Left kidney (tissue), 2 donors: Measurements from ENCODE around the gene SLC22A13. TPM values are rescaled to one million over a fixed set of nuclear protein-coding genes. Genes with fewer than 3 reads are reported as not detected.
"Not testable (repeated sequence)": the region's sequence is repeated elsewhere in the genome, so short reads cannot be mapped to it uniquely, and the experiment has no call there.

Experiments
- DNase-seq: peaks from one replicate; pipeline ENCODE4 v3.0.0-alpha.2; 2013
- polyA plus RNA-seq: library from polyadenylated mRNA; unstranded; fragments of 120-200 nt; gene quantifications from one replicate; pipeline ENCODE4 v1.2.1, GENCODE V29; 2013; ENCODE audit not compliant: insufficient read length

The SLC22A13 gene
- polyA plus RNA-seq, 1 donor = 4.4 TPM

- no peak for DNase-seq
Observed at GRCh38 chr3:38297947-38298711, 32.5 kb downstream of the SLC22A13 start.

- no peak for DNase-seq
Observed at GRCh38 chr3:38306941-38307340, 41.3 kb downstream of the SLC22A13 start.

- no peak for DNase-seq
Observed at GRCh38 chr3:38307599-38307998, 42.0 kb downstream of the SLC22A13 start.

DNA sequence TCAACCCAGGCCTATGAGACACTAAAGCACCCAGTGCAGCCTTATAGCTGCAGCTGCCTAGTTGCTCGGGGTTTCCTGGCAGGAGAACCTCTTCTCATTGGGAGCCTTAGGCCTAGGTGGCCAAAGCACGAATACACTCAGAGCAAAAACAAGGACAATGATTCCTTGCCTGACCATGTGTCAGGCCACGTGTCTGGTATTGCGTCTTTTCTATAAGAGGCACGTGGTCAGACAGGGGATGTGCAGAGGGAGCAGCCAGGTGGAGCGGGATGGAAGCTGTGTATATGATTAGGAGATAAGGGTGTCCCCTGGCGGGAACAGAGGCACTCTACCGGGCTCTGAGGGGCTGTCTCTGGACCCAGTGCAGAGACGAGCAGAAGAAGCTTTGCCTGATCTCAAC lies 42.8 kb downstream of the SLC22A13 start:
- DNase-seq = no peak

DNA sequence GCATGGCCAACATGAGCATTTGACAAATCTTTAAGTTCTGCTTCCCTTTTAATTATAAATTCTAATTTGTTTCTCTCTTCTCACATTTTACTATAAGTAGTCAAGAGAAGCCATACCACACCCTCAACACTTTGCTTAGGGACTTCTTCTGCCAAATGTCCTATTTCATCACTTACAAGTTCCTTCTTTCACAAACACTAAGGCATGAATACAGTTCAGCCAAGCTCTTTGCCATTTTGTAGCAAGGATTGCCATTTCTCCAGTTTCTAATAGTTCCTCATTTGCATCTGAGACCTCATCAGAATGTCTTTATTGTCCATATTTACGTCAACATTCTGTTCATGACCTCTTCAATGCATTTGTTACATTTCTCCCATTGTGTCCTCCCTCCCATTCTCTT lies 45.9 kb downstream of the SLC22A13 start:
- no peak for DNase-seq

DNA sequence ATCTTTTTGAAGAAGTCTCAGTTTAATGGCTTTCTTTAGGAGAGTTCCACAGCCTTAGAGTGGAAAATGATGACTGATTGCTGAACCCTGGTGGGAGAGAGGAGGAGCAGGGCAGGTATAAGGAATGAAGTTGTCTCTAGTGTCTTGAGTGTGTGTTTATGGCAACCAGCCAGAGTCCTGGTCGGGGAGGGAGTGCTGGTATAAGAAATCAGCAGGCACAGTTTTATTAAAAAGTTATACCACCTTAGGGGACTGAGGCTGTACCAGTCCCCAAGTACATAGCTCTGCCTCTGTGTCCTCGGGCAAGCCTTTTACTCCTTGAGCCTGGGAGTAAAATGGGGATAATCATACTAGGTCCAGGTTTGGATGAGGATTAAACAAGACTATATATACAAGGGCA lies 46.3 kb downstream of the SLC22A13 start:
- no peak for DNase-seq

GRCh38 chr3:38312356-38312755 lies 46.7 kb downstream of the SLC22A13 start:
- DNase-seq = no peak

- no peak for DNase-seq
Observed at GRCh38 chr3:38313263-38313662, 47.7 kb downstream of the SLC22A13 start.

- no peak for DNase-seq
Observed at GRCh38 chr3:38313695-38314094, 48.1 kb downstream of the SLC22A13 start.

DNA sequence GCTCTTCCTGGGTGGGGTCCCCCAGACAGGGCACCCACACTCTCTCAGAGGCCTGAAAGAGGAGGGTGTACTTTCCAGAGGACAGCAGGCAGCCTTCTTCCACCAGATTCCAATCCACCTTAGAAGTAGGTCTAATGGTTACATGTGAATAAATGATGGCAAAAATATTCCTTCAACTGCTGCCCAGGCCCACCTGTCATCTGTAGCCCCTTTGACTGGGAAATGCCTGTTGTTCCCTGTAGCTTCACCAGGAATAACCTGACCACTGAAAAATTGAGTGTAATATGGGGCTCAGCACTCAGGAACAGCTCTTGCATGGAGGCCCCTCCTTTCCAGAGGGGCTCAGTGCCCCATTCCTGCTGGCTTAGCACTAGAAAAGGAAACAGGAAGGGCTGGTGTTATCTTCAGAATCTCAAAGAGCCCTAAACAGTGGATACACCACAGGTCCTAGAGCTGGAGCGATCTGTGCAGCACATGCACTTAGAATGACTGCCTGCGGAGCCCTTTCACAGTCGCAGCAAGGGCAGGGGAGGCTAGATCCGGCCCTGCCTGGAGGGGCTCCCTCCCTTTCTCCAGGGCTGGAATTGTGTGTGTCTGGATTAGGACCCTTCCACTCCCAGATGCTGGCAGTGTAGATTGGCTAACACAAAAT lies 48.6 kb downstream of the SLC22A13 start:
- DNase-seq = no peak

- DNase-seq = no peak
Observed at GRCh38 chr3:38314764-38315487, 49.3 kb downstream of the SLC22A13 start.

GRCh38 chr3:38315488-38316230 lies 50.0 kb downstream of the SLC22A13 start:
- no peak for DNase-seq

GRCh38 chr3:38316356-38317191 lies 51.0 kb downstream of the SLC22A13 start:
- DNase-seq = no peak

DNA sequence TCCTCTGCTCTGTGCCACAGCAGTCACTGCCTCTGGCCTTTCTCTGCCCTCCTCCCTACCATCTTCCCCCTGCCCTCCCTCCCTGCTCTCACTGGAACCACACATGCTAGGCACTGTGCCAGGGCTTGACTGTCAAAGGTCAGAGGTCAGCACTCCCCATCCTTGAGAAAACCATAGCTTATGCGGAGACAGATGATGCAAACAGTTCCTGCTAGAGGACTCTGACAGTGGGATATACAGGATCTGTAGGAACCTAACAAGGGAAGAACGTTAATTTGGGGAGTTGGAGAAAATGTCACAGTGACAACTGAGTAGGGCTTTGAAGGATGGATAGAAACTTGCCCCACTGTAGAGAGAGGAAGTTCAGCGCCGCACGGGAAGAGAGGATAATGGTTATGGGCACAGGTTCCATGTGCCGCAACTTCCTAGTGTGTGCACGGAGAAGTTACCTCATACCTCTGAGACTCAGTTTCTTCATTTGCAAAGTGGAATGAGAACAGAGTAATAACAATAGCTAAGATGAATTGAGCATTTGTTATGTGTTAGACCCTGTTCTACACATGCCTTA lies 51.7 kb downstream of the SLC22A13 start:
- DNase-seq = no peak

- DNase-seq = no peak
Observed at GRCh38 chr3:38318766-38319671, 53.4 kb downstream of the SLC22A13 start.

DNA sequence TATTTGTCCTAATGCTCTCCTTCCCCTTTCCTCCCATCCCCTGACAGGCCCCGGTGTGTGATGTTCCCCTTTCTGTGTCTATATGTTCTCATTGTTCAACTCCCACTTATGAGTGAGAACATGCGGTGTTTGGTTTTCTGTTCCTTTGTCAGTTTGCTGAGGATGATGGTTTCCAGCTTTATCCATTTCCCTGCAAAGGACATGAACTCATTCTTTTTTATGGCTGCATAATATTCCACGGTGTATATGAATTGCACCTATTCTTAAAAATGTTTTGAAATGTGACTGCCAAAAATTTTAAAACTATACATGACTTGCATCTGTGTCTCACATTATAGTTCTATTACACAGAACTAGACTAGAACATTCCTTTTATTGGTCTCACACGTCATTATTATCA lies 55.0 kb downstream of the SLC22A13 start:
- not testable (repeated sequence) for DNase-seq

DNA sequence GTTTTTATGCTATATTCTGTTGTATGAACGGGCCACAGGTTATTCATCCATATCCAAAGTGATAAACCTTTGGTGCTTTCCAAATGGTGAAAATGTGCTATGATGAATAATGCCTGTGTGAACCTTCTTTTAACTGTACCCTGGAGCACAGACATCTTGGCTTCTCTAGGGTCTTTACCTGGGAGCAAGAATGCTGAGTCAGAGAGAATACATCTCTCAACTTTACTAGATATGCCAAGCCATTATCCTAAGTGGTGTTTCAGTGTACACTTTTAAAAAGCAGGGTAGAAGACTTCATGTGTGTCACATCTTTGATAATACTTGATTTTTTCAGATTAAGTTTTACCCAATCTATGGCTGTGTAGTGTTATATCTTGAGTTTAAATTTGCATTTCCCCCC lies 57.4 kb downstream of the SLC22A13 start:
- no peak for DNase-seq

DNA sequence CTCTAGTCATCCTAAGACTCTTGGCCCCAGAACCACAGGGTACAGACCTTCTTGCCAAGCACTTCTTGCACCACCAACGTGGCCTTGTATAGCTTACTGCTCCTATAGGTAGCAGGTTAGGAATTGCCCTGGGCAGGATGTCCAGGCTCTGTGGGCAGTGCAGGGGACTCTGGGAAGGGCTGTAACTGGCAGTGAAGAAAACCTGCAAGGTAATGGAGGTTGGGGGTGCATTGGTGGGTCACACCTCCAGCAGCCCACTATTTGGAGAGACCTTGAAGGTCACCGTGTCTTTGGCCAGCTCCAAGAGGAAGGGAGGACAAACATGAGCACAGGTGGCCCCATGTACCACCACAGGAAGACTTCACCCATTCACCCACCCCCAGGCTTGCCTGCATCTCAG lies 59.6 kb downstream of the SLC22A13 start:
- no peak for DNase-seq

GRCh38 chr3:38327335-38328009 lies 61.9 kb downstream of the SLC22A13 start:
- no peak for DNase-seq
